HEK293 (cell line): ENCODE data around the gene PDE3A.

Source experiments
- CTCF ChIA-PET: fragments of 350-600 bp; formaldehyde crosslinking; extraction: SDS; loops from one replicate; lab custom pipeline; 2021; ENCODE audit warnings: antibody characterized with exemption; lab: Yijun Ruan, JAX
- POLR2A ChIA-PET: fragments of 300-600 bp; formaldehyde crosslinking; extraction: SDS; loops from one replicate; lab custom pipeline; 2020; ENCODE audit warnings: antibody characterized with exemption, inconsistent platforms; lab: Yijun Ruan, JAX
- H3K27ac ChIP-seq: fragments of 200-500 bp; sonication (Bioruptor generic); 2 replicates; pipeline ENCODE4 v1.5.1; 2014; ENCODE audit warnings: low read depth, low read length, control low read depth, inconsistent platforms; ENCODE audit errors: extremely low read depth
- H3K36me3 ChIP-seq, 2 experiments: fragments of 200-500 bp in 1 of 2; sonication (Bioruptor generic) in 1 of 2; 1 replicate in 1 of 2; 2 replicates in 1 of 2; pipeline ENCODE4 v1.5.1; 2014 to 2017; ENCODE audit warnings: inconsistent platforms in 2 of 2, low read length in 2 of 2; ENCODE audit not compliant: control insufficient read depth in 2 of 2, insufficient read depth in 1 of 2
- H3K4me1 ChIP-seq: fragments of 200-500 bp; sonication (Bioruptor generic); 2 replicates; pipeline ENCODE4 v1.5.1; 2014; ENCODE audit warnings: mild to moderate bottlenecking, low read length, inconsistent platforms; ENCODE audit not compliant: control insufficient read depth, insufficient read depth
- H3K4me3 ChIP-seq: 2 replicates; pipeline ENCODE4 v1.5.1; 2011; ENCODE audit warnings: low read depth, mild to moderate bottlenecking, control low read depth, low read length, moderate library complexity
- H3K9me3 ChIP-seq: fragments of 200-500 bp; sonication (Bioruptor generic); 2 replicates; pipeline ENCODE4 v1.5.1; 2014; ENCODE audit warnings: low read depth, low read length, inconsistent platforms; ENCODE audit not compliant: control insufficient read depth, insufficient read depth
- GLIS1 ChIP-seq: fragments of 450-650 bp; formaldehyde crosslinking; IDR thresholded peaks from 2 replicates; pipeline ENCODE4 v1.5.1; 2016; ENCODE audit warnings: missing biosample characterization, missing genetic modification characterization
- KLF1 ChIP-seq: fragments of 450-650 bp; formaldehyde crosslinking; IDR thresholded peaks from 2 replicates; pipeline ENCODE4 v1.5.1; 2016; ENCODE audit warnings: missing biosample characterization, missing genetic modification characterization
- KLF9 ChIP-seq: fragments of 450-650 bp; formaldehyde crosslinking; IDR thresholded peaks from 2 replicates; pipeline ENCODE4 v1.5.1; 2016; ENCODE audit warnings: missing biosample characterization, missing genetic modification characterization, low read depth
- SALL2 ChIP-seq: fragments of 450-650 bp; formaldehyde crosslinking; IDR thresholded peaks from 2 replicates; pipeline ENCODE4 v1.5.0; 2017; ENCODE audit warnings: missing biosample characterization, mild to moderate bottlenecking, missing genetic modification characterization, borderline replicate concordance
- SETDB1 ChIP-seq: IDR thresholded peaks from one replicate; pipeline ENCODE4 v1.6.1; 2017; ENCODE audit warnings: mild to moderate bottlenecking, low read length, moderate library complexity, mixed read lengths; ENCODE audit not compliant: insufficient read length
- SP3 ChIP-seq: fragments of 450-650 bp; formaldehyde crosslinking; IDR thresholded peaks from 2 replicates; pipeline ENCODE4 v1.5.1; 2016; ENCODE audit warnings: missing biosample characterization, missing genetic modification characterization
- YY1 ChIP-seq: fragments of 450-650 bp; formaldehyde crosslinking; IDR thresholded peaks from 2 replicates; pipeline ENCODE4 v1.5.1; 2018; ENCODE audit warnings: missing biosample characterization, missing genetic modification characterization
- ZBTB1 ChIP-seq: fragments of 450-650 bp; formaldehyde crosslinking; IDR thresholded peaks from 2 replicates; pipeline ENCODE4 v1.5.1; 2016; ENCODE audit warnings: missing biosample characterization, missing genetic modification characterization
- ZBTB20 ChIP-seq: fragments of 450-650 bp; formaldehyde crosslinking; IDR thresholded peaks from 2 replicates; pipeline ENCODE4 v1.5.1; 2016; ENCODE audit warnings: missing biosample characterization, missing genetic modification characterization
- ZBTB21 ChIP-seq: fragments of 450-650 bp; formaldehyde crosslinking; IDR thresholded peaks from 2 replicates; pipeline ENCODE4 v1.5.1; 2017; ENCODE audit warnings: missing biosample characterization, missing genetic modification characterization
- ZBTB49 ChIP-seq: fragments of 450-650 bp; formaldehyde crosslinking; IDR thresholded peaks from 2 replicates; pipeline ENCODE4 v1.5.1; 2016; ENCODE audit warnings: missing biosample characterization, missing genetic modification characterization, low read depth
- ZBTB7A ChIP-seq: fragments of 450-650 bp; formaldehyde crosslinking; IDR thresholded peaks from 2 replicates; pipeline ENCODE4 v1.5.1; 2016; ENCODE audit warnings: low read depth, missing biosample characterization, missing genetic modification characterization
- ZFP3 ChIP-seq: fragments of 450-650 bp; formaldehyde crosslinking; IDR thresholded peaks from 2 replicates; pipeline ENCODE4 v1.5.1; 2016; ENCODE audit warnings: low read depth, missing biosample characterization, missing genetic modification characterization
- ZFP69B ChIP-seq: fragments of 450-650 bp; formaldehyde crosslinking; IDR thresholded peaks from 2 replicates; pipeline ENCODE4 v1.5.1; 2016; ENCODE audit warnings: missing biosample characterization, missing genetic modification characterization
- ZNF155 ChIP-seq: fragments of 450-650 bp; formaldehyde crosslinking; IDR thresholded peaks from 2 replicates; pipeline ENCODE4 v1.5.1; 2016; ENCODE audit warnings: missing biosample characterization, missing genetic modification characterization
- ZNF16 ChIP-seq: fragments of 450-650 bp; formaldehyde crosslinking; IDR thresholded peaks from 2 replicates; pipeline ENCODE4 v1.5.1; 2016; ENCODE audit warnings: low read depth, missing biosample characterization, missing genetic modification characterization
- ZNF175 ChIP-seq: fragments of 450-650 bp; formaldehyde crosslinking; IDR thresholded peaks from 2 replicates; pipeline ENCODE4 v1.5.1; 2016; ENCODE audit warnings: missing biosample characterization, missing genetic modification characterization
- ZNF18 ChIP-seq: fragments of 450-650 bp; formaldehyde crosslinking; IDR thresholded peaks from 2 replicates; pipeline ENCODE4 v1.5.1; 2016; ENCODE audit warnings: missing biosample characterization, missing genetic modification characterization
- ZNF211 ChIP-seq: fragments of 450-650 bp; formaldehyde crosslinking; IDR thresholded peaks from 2 replicates; pipeline ENCODE4 v1.5.1; 2016; ENCODE audit warnings: low read depth, missing biosample characterization, missing genetic modification characterization
- ZNF274 ChIP-seq, 2 experiments: fragments of 200-500 bp in 1 of 2; fragments of 450-650 bp in 1 of 2; sonication (Bioruptor generic) in 1 of 2; formaldehyde crosslinking in 1 of 2; IDR thresholded peaks; 2 replicates each; pipeline versions ENCODE4 v1.5.1 to v1.6.1; 2014 to 2016; ENCODE audit warnings: borderline replicate concordance in 1 of 2, inconsistent platforms in 1 of 2, low read length in 1 of 2, missing biosample characterization in 1 of 2, missing genetic modification characterization in 1 of 2
- ZNF292 ChIP-seq: fragments of 450-650 bp; formaldehyde crosslinking; IDR thresholded peaks from 2 replicates; pipeline ENCODE4 v1.5.1; 2016; ENCODE audit warnings: low read depth, missing biosample characterization, missing genetic modification characterization, borderline replicate concordance
- ZNF311 ChIP-seq: fragments of 450-650 bp; formaldehyde crosslinking; IDR thresholded peaks from 2 replicates; pipeline ENCODE4 v1.5.1; 2017; ENCODE audit warnings: missing biosample characterization, missing genetic modification characterization, borderline replicate concordance
- ZNF324 ChIP-seq: fragments of 450-650 bp; formaldehyde crosslinking; IDR thresholded peaks from 2 replicates; pipeline ENCODE4 v1.5.1; 2016; ENCODE audit warnings: missing biosample characterization, missing genetic modification characterization
- ZNF335 ChIP-seq: fragments of 450-650 bp; formaldehyde crosslinking; conservative IDR thresholded peaks from 2 replicates; pipeline ENCODE4 v1.5.1; 2016; ENCODE audit warnings: missing biosample characterization, missing genetic modification characterization
- ZNF416 ChIP-seq: fragments of 450-650 bp; formaldehyde crosslinking; IDR thresholded peaks from 2 replicates; pipeline ENCODE4 v1.5.1; 2016; ENCODE audit warnings: missing biosample characterization, missing genetic modification characterization
- ZNF423 ChIP-seq: fragments of 450-650 bp; formaldehyde crosslinking; IDR thresholded peaks from 2 replicates; pipeline ENCODE4 v1.5.1; 2016; ENCODE audit warnings: missing biosample characterization, missing genetic modification characterization
- ZNF558 ChIP-seq: fragments of 450-650 bp; formaldehyde crosslinking; IDR thresholded peaks from 2 replicates; pipeline ENCODE4 v1.5.1; 2016; ENCODE audit warnings: missing biosample characterization, missing genetic modification characterization
- ZNF596 ChIP-seq: fragments of 450-650 bp; IDR thresholded peaks from 2 replicates; pipeline ENCODE4 v1.5.0; 2018; ENCODE audit warnings: missing biosample characterization, mild to moderate bottlenecking, missing genetic modification characterization, moderate library complexity
- ZNF610 ChIP-seq: fragments of 450-650 bp; formaldehyde crosslinking; IDR thresholded peaks from 2 replicates; pipeline ENCODE4 v1.5.1; 2016; ENCODE audit warnings: missing biosample characterization, missing genetic modification characterization, borderline replicate concordance
- ZNF624 ChIP-seq: fragments of 450-650 bp; formaldehyde crosslinking; IDR thresholded peaks from 2 replicates; pipeline ENCODE4 v1.5.1; 2017; ENCODE audit warnings: missing biosample characterization, missing genetic modification characterization
- ZNF670 ChIP-seq: fragments of 450-650 bp; formaldehyde crosslinking; IDR thresholded peaks from 2 replicates; pipeline ENCODE4 v1.5.1; 2016; ENCODE audit warnings: missing biosample characterization, missing genetic modification characterization, low read depth
- ZNF776 ChIP-seq: fragments of 450-650 bp; formaldehyde crosslinking; IDR thresholded peaks from 2 replicates; pipeline ENCODE4 v1.5.0; 2017; ENCODE audit warnings: missing biosample characterization, missing genetic modification characterization, borderline replicate concordance
- ZNF777 ChIP-seq: fragments of 450-650 bp; formaldehyde crosslinking; IDR thresholded peaks from 2 replicates; pipeline ENCODE4 v1.5.1; 2017; ENCODE audit warnings: missing biosample characterization, missing genetic modification characterization, borderline replicate concordance

The PDE3A gene

GRCh38 chr12:20350495-20350894 is 17.8 kb upstream of the PDE3A start:
- no peaks in the 10 kb centered on the region for H3K4me1 ChIP-seq
- no peak overlapping the region for H3K27ac ChIP-seq
- POLR2A ChIA-PET: no interaction called here
- no peaks in the 10 kb centered on the region for H3K36me3 ChIP-seq
- CTCF ChIA-PET: no interaction called here
- H3K9me3 ChIP-seq: no peaks in the 10 kb centered on the region
- no peak for TF ChIP-seq ZFP69B (tag by site-specific recombination)
- TF ChIP-seq SETDB1: no peak
- TF ChIP-seq ZFP3 (tag by site-specific recombination): no peak
- TF ChIP-seq ZNF777: no peak
- no peak for TF ChIP-seq ZNF335 (tag by site-specific recombination)
- no peak for TF ChIP-seq ZBTB1
- no peak for TF ChIP-seq ZNF274 (IDR thresholded peaks at IDR 0.05; ENCODE audit: low read length)
- TF ChIP-seq ZNF274 (tag by site-specific recombination; IDR thresholded peaks at IDR 0.05; ENCODE audit: borderline replicate concordance): no peak
- TF ChIP-seq ZNF211 (tag by site-specific recombination): no peak
- no peak for TF ChIP-seq SP3 (tag by site-specific recombination)
- TF ChIP-seq ZNF558: no peak
- TF ChIP-seq ZNF423 (tag by site-specific recombination): no peak
- TF ChIP-seq ZNF670 (tag by site-specific recombination): no peak
- no peak for TF ChIP-seq ZBTB21 (tag by site-specific recombination)
- no peak for TF ChIP-seq ZNF776 (tag by site-specific recombination)
- TF ChIP-seq ZBTB20: no peak
- TF ChIP-seq KLF9 (tag by site-specific recombination): no peak
- no peak for TF ChIP-seq ZNF324 (tag by site-specific recombination)
- no peak for TF ChIP-seq ZNF155 (tag by site-specific recombination)
- no peak for TF ChIP-seq ZBTB7A (tag by site-specific recombination)
- no peak for TF ChIP-seq GLIS1 (tag by site-specific recombination)
- H3K4me3 ChIP-seq: no peak overlapping the region

GRCh38 chr12:20351406-20351805 is 16.9 kb upstream of the PDE3A start:
- TF ChIP-seq ZNF175 (tag by site-specific recombination) (no peak), ZNF624 (tag by site-specific recombination) (no peak), SALL2 (tag by site-specific recombination) (no peak), YY1 (no peak)
- ChIA-PET CTCF (no interaction called here), POLR2A (no interaction called here)
- Histone ChIP-seq H3K4me3 (no peak overlapping the region), H3K4me1 (no peaks in the 10 kb centered on the region), H3K36me3 (no peaks in the 10 kb centered on the region), H3K27ac (no peak overlapping the region), H3K9me3 (no peaks in the 10 kb centered on the region)

- POLR2A ChIA-PET: no interaction called here
- CTCF ChIA-PET: interaction anchor here (0.6 kb wide), 1 partner anchor 1198 kb away, joined by 4 read pairs; no protein-coding TSS in a partner anchor
- H3K4me1 ChIP-seq: no peaks in the 10 kb centered on the region
- no peak overlapping the region for H3K4me3 ChIP-seq
- H3K9me3 ChIP-seq: no peaks in the 10 kb centered on the region
- no peaks in the 10 kb centered on the region for H3K36me3 ChIP-seq
- no peak overlapping the region for H3K27ac ChIP-seq
- TF ChIP-seq ZNF610 (tag by site-specific recombination) (no peak), ZNF596 (no peak), ZNF311 (tag by site-specific recombination) (no peak), ZNF292 (tag by site-specific recombination) (no peak), ZNF18 (no peak), ZNF16 (tag by site-specific recombination) (no peak), ZNF416 (tag by site-specific recombination) (no peak), KLF1 (no peak), ZBTB49 (tag by site-specific recombination) (no peak)
Measured at GRCh38 chr12:20356048-20356447, 12.3 kb upstream of the PDE3A start.
